H1 (cell line): ENCODE results near the gene SNCAIP. TPM values are rescaled to one million over a fixed set of nuclear protein-coding genes. Genes with fewer than 3 reads are reported as not detected.

Experiments
- BCL11A ChIP-seq, 2 experiments: IDR thresholded peaks; one replicate each; pipeline ENCODE4 v1.6.1; 2011; ENCODE audit warnings: low read depth in 2 of 2, low read length in 2 of 2, mild to moderate bottlenecking in 2 of 2
- NANOG ChIP-seq: IDR thresholded peaks from 2 replicates; pipeline ENCODE4 v1.6.1; 2011; ENCODE audit warnings: low read length, low read depth, mild to moderate bottlenecking, inconsistent platforms; ENCODE audit not compliant: insufficient read depth, poor library complexity, severe bottlenecking
- polyA plus RNA-seq, 7 experiments: library from polyadenylated mRNA; depleted of rRNA in 3 of 7; stranded (reverse) in 5 of 7; unstranded in 2 of 7; fragments of >200 nt in 5 of 7; fragments of 200-250 nt in 2 of 7; gene quantifications; 1 replicate in 5 of 7; 2 replicates in 1 of 7; 4 replicates in 1 of 7; pipeline versions ENCODE4 v1.2.1 to v1.2.3, GENCODE V29; 2011 to 2013; ENCODE audit warnings: missing spikeins in 2 of 7, mixed read lengths in 2 of 7
- total RNA-seq: library from RNA; stranded (reverse); fragmentation: NEBNext Ultra II Directional; extraction: Animal tissue kit (Norgen Biotek cat#: 25700); gene quantifications from 2 replicates; pipeline ENCODE4 v1.2.1, GENCODE V29; 2021

Gene SNCAIP
- total and polyA plus RNA-seq, 2 of the 8 experiments (the other 6 are each of a cell fraction or from before 2014, with no cell fraction given): 3.9 to 9.0 TPM

DNA sequence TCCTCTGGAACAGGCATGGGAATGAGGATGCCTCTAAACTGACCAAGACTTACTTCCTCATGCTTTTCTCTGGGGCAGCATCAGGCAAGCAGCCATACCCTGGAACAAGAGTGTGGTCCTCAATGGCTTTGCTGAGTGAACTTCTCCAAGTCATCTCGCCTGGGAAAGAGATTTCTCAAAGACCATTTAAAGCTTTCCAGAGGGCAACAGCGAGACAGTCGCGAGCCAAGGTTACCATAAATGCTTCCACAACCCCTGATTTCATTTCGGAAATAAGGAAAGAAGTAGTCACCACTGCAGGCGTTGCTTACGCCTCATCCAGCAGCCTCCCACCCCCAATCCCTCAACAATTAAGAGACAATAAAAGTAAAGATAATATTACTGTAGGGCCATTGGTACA, 1.1 kb upstream of the SNCAIP start (continued):
- TF ChIP-seq BCL11A (IDR thresholded peaks at IDR 0.05; ENCODE audit: low read depth in 2 of 2, low read length in 2 of 2): no peak
- TF ChIP-seq NANOG: no peak
